ENCODE measurements around the gene SCN2A. TPM values are rescaled to one million over a fixed set of nuclear protein-coding genes. Genes with fewer than 3 reads are reported as not detected.

The SCN2A gene
- total and polyA plus RNA-seq, 2 donors (not counting 1 experiment from before 2014, with no cell fraction given): 0.22 to 0.24 TPM

- no peak for DNase-seq
- intact Hi-C loops (cut with micrococcal nuclease): no loop called here
- peaks cover 9% of the 10 kb centered on the region for H3K27me3 Mint-ChIP-seq
- no peak overlapping the region for H3K27ac Mint-ChIP-seq
- peaks cover 2% of the 10 kb centered on the region for H3K4me1 Mint-ChIP-seq
- Histone ChIP-seq H3K4me2 (replicated peaks; ENCODE audit: low read depth, low read length, poor library complexity, severe bottlenecking) (no peak overlapping the region), H4K20me1 (ENCODE audit: control insufficient read depth, insufficient read depth, low read length, poor library complexity, severe bottlenecking) (no peaks in the 10 kb centered on the region), H3K27me3 (replicated peaks in 1 of 4; ENCODE audit: control extremely low read depth in 1 of 4, control insufficient read depth in 3 of 4, insufficient read depth in 4 of 4, low read length in 3 of 4) (no peaks in the 10 kb centered on the region), H3K4me3 (ENCODE audit: control extremely low read depth in 1 of 5, extremely low read depth in 1 of 5, insufficient read depth in 1 of 5, low read depth in 2 of 5, low read length in 4 of 5) (no peak overlapping the region), H3K9ac (ENCODE audit: low read length) (no peak overlapping the region), H3K79me2 (ENCODE audit: control insufficient read depth, insufficient read depth, low read length) (no peaks in the 10 kb centered on the region), H3K4me1 (ENCODE audit: control insufficient read depth in 2 of 2, insufficient read depth in 2 of 2, low read length in 2 of 2) (peaks cover 1 to 6% of the 10 kb centered on the region in 2 donors), H2AFZ (ENCODE audit: insufficient read depth, low read depth, low read length, poor library complexity, severe bottlenecking) (no peak overlapping the region), H3K9me3 (ENCODE audit: control extremely low read depth in 1 of 3, control insufficient read depth in 2 of 3, insufficient read depth in 1 of 3, low read length in 2 of 3) (no peaks in the 10 kb centered on the region), H3K36me3 (replicated peaks in 1 of 2; ENCODE audit: control extremely low read depth in 1 of 2, control insufficient read depth in 1 of 2, extremely low read depth in 1 of 2, insufficient read depth in 2 of 2, low read length in 1 of 2) (no peaks in the 10 kb centered on the region), H3K27ac (ENCODE audit: low read length in 2 of 2) (no peak overlapping the region)
- ATAC-seq (ENCODE audit: low read depth): no peak
- H3K4me3 Mint-ChIP-seq: no peak overlapping the region
- TF ChIP-seq CTCF (IDR thresholded peaks at IDR 0.05): no peak
- TF ChIP-seq EZH2 (IDR thresholded peaks at IDR 0.05; ENCODE audit: borderline replicate concordance, insufficient read depth, low read depth, low read length, poor library complexity, severe bottlenecking): no peak
- ChIA-PET POLR2A (no interaction called here), CTCF (interaction anchor here (1.2 kb wide), 1 partner anchor 296 kb away, joined by 3 read pairs; no protein-coding TSS in a partner anchor)
- H3K9me3 Mint-ChIP-seq (ENCODE audit: insufficient read depth): no peaks in the 10 kb centered on the region
- no CpG with 5 or more reads among the region's 2 CpGs for WGBS (ENCODE audit: insufficient coverage)
Measured at GRCh38 chr2:165289069-165289468, 49.9 kb downstream of the SCN2A start.

DNA sequence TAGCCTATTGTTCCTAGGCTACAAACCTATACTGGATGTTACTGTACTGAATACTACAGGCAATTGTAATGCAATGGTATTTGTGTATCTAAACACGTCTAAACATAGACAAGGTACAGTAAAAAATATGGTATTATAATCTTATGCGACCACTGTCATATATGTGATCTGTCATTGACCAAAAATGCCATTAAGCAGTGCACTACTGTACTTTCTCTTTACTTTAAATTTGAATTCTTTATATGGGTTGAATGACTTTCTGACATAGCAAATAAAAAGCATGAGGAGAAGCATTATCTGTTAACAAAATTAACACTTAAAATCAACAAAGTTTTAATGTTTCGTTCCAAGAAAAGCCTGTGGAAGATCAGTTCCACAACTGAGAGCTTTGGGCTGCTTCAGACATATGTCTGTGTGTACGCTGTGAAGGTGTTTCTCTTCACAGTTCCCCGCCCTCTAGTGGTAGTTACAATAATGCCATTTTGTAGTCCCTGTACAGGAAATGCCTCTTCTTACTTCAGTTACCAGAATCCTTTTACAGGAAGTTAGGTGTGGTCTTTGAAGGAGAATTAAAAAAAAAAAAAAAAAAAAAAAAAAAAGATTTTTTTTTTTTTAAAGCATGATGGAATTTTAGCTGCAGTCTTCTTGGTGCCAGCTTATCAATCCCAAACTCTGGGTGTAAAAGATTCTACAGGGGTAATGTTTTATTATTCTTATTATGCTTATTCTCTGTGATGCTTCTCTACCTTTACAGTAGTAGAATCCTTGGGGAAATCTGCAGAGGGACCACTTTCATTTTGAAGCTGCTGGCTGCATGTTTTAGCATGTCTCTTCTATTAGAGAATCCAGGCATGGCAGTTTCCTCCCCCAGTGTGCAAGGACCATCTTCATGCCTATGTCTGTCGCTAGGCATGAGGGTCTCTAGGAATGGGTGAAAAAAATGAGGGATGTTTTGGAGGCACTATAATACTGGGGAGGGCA is 54.5 kb downstream of the SCN2A start:
- H3K4me1 ChIP-seq (ENCODE audit: control insufficient read depth in 2 of 2, insufficient read depth in 2 of 2, low read length in 2 of 2): peaks cover 3 to 7% of the 10 kb centered on the region in 2 donors
- H3K4me3 ChIP-seq (ENCODE audit: control extremely low read depth in 1 of 5, extremely low read depth in 1 of 5, insufficient read depth in 1 of 5, low read depth in 2 of 5, low read length in 4 of 5): no peak overlapping the region
- ATAC-seq (ENCODE audit: low read depth): peak; percentile 100
- no peaks in the 10 kb centered on the region for H3K36me3 ChIP-seq (replicated peaks in 1 of 2; ENCODE audit: control extremely low read depth in 1 of 2, control insufficient read depth in 1 of 2, extremely low read depth in 1 of 2, insufficient read depth in 2 of 2, low read length in 1 of 2)
- H3K27me3 ChIP-seq (replicated peaks in 1 of 4; ENCODE audit: control extremely low read depth in 1 of 4, control insufficient read depth in 3 of 4, insufficient read depth in 4 of 4, low read length in 3 of 4): no peaks in the 10 kb centered on the region
- H2AFZ ChIP-seq (ENCODE audit: insufficient read depth, low read depth, low read length, poor library complexity, severe bottlenecking): peak overlapping the region; percentile 57
- POLR2A ChIA-PET: no interaction called here
- H3K9me3 Mint-ChIP-seq (ENCODE audit: insufficient read depth): no peaks in the 10 kb centered on the region
- H3K4me1 Mint-ChIP-seq: peaks cover 3% of the 10 kb centered on the region
- no peak overlapping the region for H3K27ac ChIP-seq (ENCODE audit: low read length in 2 of 2)
- H3K27me3 Mint-ChIP-seq: peaks cover 9% of the 10 kb centered on the region
- no peaks in the 10 kb centered on the region for H3K9me3 ChIP-seq (ENCODE audit: control extremely low read depth in 1 of 3, control insufficient read depth in 2 of 3, insufficient read depth in 1 of 3, low read length in 2 of 3)
- no peaks in the 10 kb centered on the region for H4K20me1 ChIP-seq (ENCODE audit: control insufficient read depth, insufficient read depth, low read length, poor library complexity, severe bottlenecking)
- no peak overlapping the region for H3K4me3 Mint-ChIP-seq
- peak overlapping the region; percentile 53 for H3K4me2 ChIP-seq (replicated peaks; ENCODE audit: low read depth, low read length, poor library complexity, severe bottlenecking)
- WGBS (ENCODE audit: insufficient coverage): no CpG with 5 or more reads among the region's 6 CpGs
- peak; percentile 90 for DNase-seq
- intact Hi-C loops (cut with micrococcal nuclease): loop anchor here (1.0 to 10.0 kb wide), 5 partner anchors 89 to 581 kb away; partner anchors contain the start of gene SCN3A
- H3K9ac ChIP-seq (ENCODE audit: low read length): no peak overlapping the region
- no peak for TF ChIP-seq EZH2 (IDR thresholded peaks at IDR 0.05; ENCODE audit: borderline replicate concordance, insufficient read depth, low read depth, low read length, poor library complexity, severe bottlenecking)
- peak; percentile 84 for TF ChIP-seq CTCF (IDR thresholded peaks at IDR 0.05)
- CTCF ChIA-PET: interaction anchor here (0.6 to 2.8 kb wide), 7 partner anchors 25 to 553 kb away, joined by 3 to 8 read pairs (median 3); no protein-coding TSS in a partner anchor
- no peak overlapping the region for H3K27ac Mint-ChIP-seq
- no peaks in the 10 kb centered on the region for H3K79me2 ChIP-seq (ENCODE audit: control insufficient read depth, insufficient read depth, low read length)
